ENCODE data around the gene FUNDC2.

GRCh38 chrX:154991039-154991438, 35.6 kb upstream of the FUNDC2 start:
- no peak for TF ChIP-seq CTCF (IDR thresholded peaks at IDR 0.05 in 8 of 11, conservative IDR thresholded peaks at IDR 0.05 in 3 of 11)
- no peak for TF ChIP-seq POLR2A (IDR thresholded peaks at IDR 0.05)
- TF ChIP-seq POLR2AphosphoS5 (IDR thresholded peaks at IDR 0.05): no peak

Measured in spleen (tissue), 7 donors.